IMR-90 (cell line): ENCODE measurements around the gene SDHA.
"Not testable (repeated sequence)": the region's sequence is repeated elsewhere in the genome, so short reads cannot be mapped to it uniquely, and the experiment has no call there.

Source experiments
- CEBPB ChIP-seq: IDR thresholded peaks from 2 replicates; pipeline ENCODE4 v1.6.1; 2012; ENCODE audit warnings: low read depth, low read length, improper control_type of control experiment
- CTCF ChIP-seq: conservative IDR thresholded peaks from 2 replicates; pipeline ENCODE4 v1.5.1; 2012; ENCODE audit warnings: mild to moderate bottlenecking, low read depth, low read length, improper control_type of control experiment
- MAZ ChIP-seq: IDR thresholded peaks from 2 replicates; pipeline ENCODE4 v1.6.1; 2012; ENCODE audit warnings: low read depth, mild to moderate bottlenecking, low read length, improper control_type of control experiment, moderate library complexity, borderline replicate concordance
- POLR2A ChIP-seq: IDR thresholded peaks from 2 replicates; pipeline ENCODE4 v1.6.1; 2012; ENCODE audit warnings: mild to moderate bottlenecking, low read depth, low read length
- RAD21 ChIP-seq: IDR thresholded peaks from 2 replicates; pipeline ENCODE4 v1.6.1; 2012; ENCODE audit warnings: low read length, improper control_type of control experiment

- TF ChIP-seq CTCF, POLR2A, MAZ, RAD21, CEBPB: not testable (repeated sequence)
Observed at GRCh38 chr5:300691-301435, 82.7 kb downstream of the SDHA start.
